Pericardium fibroblast (primary cell): Measurements from ENCODE around the gene EEF1AKMT3. TPM values are rescaled to one million over a fixed set of nuclear protein-coding genes. Genes with fewer than 3 reads are reported as not detected.

Source experiments
- total RNA-seq: library from RNA; depleted of rRNA; stranded (reverse); fragments of >200 nt; gene quantifications from 2 replicates; pipeline ENCODE4 v1.2.3, GENCODE V29; 2015

The EEF1AKMT3 gene
- total RNA-seq: 5.4 and 7.7 TPM in 2 replicates

GRCh38 chr12:57772429-57773322 is at the start of gene EEF1AKMT3:
EEF1AKMT3 (plus strand) TSS chr12:57772614; CDS start chr12:57772725, 111 bp downstream.

GRCh38 chr12:57738661-57739237 is 33.7 kb upstream of the EEF1AKMT3 start, which contains the start of gene AGAP2:
AGAP2 (minus strand) TSS chr12:57738742; CDS start chr12:57738246, 496 bp downstream.

GRCh38 chr12:57744777-57745484 is 27.5 kb upstream of the EEF1AKMT3 start, which contains the start of gene TSPAN31:
TSPAN31 (plus strand) TSS chr12:57745039; CDS start chr12:57745155, 116 bp downstream.

GRCh38 chr12:57751788-57752667 is 20.4 kb upstream of the EEF1AKMT3 start, which contains the start of gene CDK4:
CDK4 (minus strand) TSS chr12:57752310; CDS start chr12:57751717, 593 bp downstream.

GRCh38 chr12:57754411-57755193 is 17.8 kb upstream of the EEF1AKMT3 start, which contains the start of gene MARCHF9:
MARCHF9 (plus strand) TSS chr12:57755103; CDS start chr12:57755529, 426 bp downstream.

GRCh38 chr12:57766464-57767304 is 5.7 kb upstream of the EEF1AKMT3 start, which contains the start of gene CYP27B1:
CYP27B1 (minus strand) TSS chr12:57767078; CDS start chr12:57767041, 37 bp downstream.

GRCh38 chr12:57771873-57772428 is 463 bp upstream of the EEF1AKMT3 start, which contains the start of gene METTL1:
METTL1 (minus strand) TSS chr12:57772105; CDS start chr12:57772083, 22 bp downstream.

GRCh38 chr12:57782608-57783465 is 10.4 kb downstream of the EEF1AKMT3 start, which contains the start of gene TSFM:
TSFM (plus strand) TSS chr12:57782787; CDS start chr12:57782802, 15 bp downstream.

Other genes starting within 250 kb of the EEF1AKMT3 start
- 5.1 and 8.8 TPM in 2 replicates for gene MBD6, start 249.8 kb upstream of the EEF1AKMT3 start, total RNA-seq
- 155 and 186 TPM in 2 replicates for gene DCTN2, start 225.4 kb upstream of the EEF1AKMT3 start, total RNA-seq
- gene KIF5A, start 222.6 kb upstream of the EEF1AKMT3 start, total RNA-seq: 0.17 TPM in 1 of 2 replicates, not detected in the other
- 7.4 and 7.6 TPM in 2 replicates for gene PIP4K2C, start 181.4 kb upstream of the EEF1AKMT3 start, total RNA-seq
- 6.6 and 8.6 TPM in 2 replicates for gene DTX3, start 167.8 kb upstream of the EEF1AKMT3 start, total RNA-seq
- 10.4 and 10.8 TPM in 2 replicates for gene ARHGEF25, start 161.2 kb upstream of the EEF1AKMT3 start, total RNA-seq
- 0.17 TPM in 1 of 2 replicates, not detected in the other for gene B4GALNT1, start 139.4 kb upstream of the EEF1AKMT3 start, total RNA-seq
- gene OS9, start 78.5 kb upstream of the EEF1AKMT3 start, total RNA-seq: 191 and 216 TPM in 2 replicates
- under 0.01 and 0.23 TPM in 2 replicates for gene AGAP2, start 33.9 kb upstream of the EEF1AKMT3 start, total RNA-seq
- 60.6 and 72.7 TPM in 2 replicates for gene TSPAN31, start 27.6 kb upstream of the EEF1AKMT3 start, total RNA-seq
- gene CDK4, start 20.3 kb upstream of the EEF1AKMT3 start, total RNA-seq: 203 and 231 TPM in 2 replicates
- gene MARCHF9, start 17.5 kb upstream of the EEF1AKMT3 start, total RNA-seq: 1.8 and 3.6 TPM in 2 replicates
- 0.68 and 1.6 TPM in 2 replicates for gene CYP27B1, start 5.5 kb upstream of the EEF1AKMT3 start, total RNA-seq
- 8.5 and 20.0 TPM in 2 replicates for gene METTL1, start 509 bp upstream of the EEF1AKMT3 start, total RNA-seq
- gene TSFM, start 10.2 kb downstream of the EEF1AKMT3 start, total RNA-seq: 13.6 and 18.3 TPM in 2 replicates
- 1.8 and 3.6 TPM in 2 replicates for gene AVIL, start 46.1 kb downstream of the EEF1AKMT3 start, total RNA-seq
- gene CTDSP2, start 74.1 kb downstream of the EEF1AKMT3 start, total RNA-seq: 151 and 175 TPM in 2 replicates
- 3.9 and 11.6 TPM in 2 replicates for gene ATP23, start 169.0 kb downstream of the EEF1AKMT3 start, total RNA-seq